ENCODE measurements around the gene FBXO3. TPM values are rescaled to one million over a fixed set of nuclear protein-coding genes. Genes with fewer than 3 reads are reported as not detected.

FBXO3 gene
- total RNA-seq, 3 donors from 2014 or later: 14.4 to 16.2 (median 14.8) TPM

DNA sequence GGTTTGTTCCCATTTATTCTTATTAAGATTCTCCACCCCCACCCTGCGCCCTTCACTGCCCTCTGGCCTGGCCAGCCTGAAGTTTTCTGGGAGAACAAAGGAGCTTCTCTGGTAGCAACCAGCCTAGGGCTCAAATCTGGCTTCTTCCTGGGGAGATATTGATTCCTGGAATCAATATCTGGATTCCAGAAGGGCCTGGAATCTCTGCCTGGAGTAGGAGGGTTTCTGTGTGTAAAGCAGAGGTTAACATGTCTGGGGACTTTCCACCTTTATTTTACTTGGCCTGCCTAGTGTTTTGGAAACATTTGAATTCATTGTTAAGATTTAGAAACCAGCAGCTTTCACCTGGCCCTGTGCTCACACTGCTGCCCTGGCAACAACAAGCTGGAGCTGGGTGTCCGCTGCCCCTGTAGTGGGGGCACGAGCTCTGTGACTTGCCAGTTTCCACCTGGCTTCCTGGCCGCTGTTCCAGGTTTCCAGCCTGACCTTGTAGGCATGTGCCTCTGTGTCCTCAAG lies 79.2 kb downstream of the FBXO3 start:
- peaks cover 6% of the 10 kb centered on the region for H3K4me1 Mint-ChIP-seq (ENCODE audit: low read depth)
- no peaks in the 10 kb centered on the region for H3K9me3 Mint-ChIP-seq
- ATAC-seq (no peak), DNase-seq (no peak)
- peaks cover 18% of the 10 kb centered on the region for H3K27me3 Mint-ChIP-seq (ENCODE audit: low read depth)
- no peaks in the 10 kb centered on the region for H3K36me3 Mint-ChIP-seq (ENCODE audit: insufficient read depth)
- no peak overlapping the region for H3K4me3 Mint-ChIP-seq

GRCh38 chr11:33694346-33695050 lies 79.8 kb downstream of the FBXO3 start:
- ATAC-seq (no peak), DNase-seq (no peak)
- no peaks in the 10 kb centered on the region for H3K36me3 Mint-ChIP-seq (ENCODE audit: insufficient read depth)
- H3K9me3 Mint-ChIP-seq: no peaks in the 10 kb centered on the region
- H3K27me3 Mint-ChIP-seq (ENCODE audit: low read depth): peaks cover 18% of the 10 kb centered on the region
- no peak overlapping the region for H3K4me3 Mint-ChIP-seq
- peaks cover 2% of the 10 kb centered on the region for H3K4me1 Mint-ChIP-seq (ENCODE audit: low read depth)

- no peak for ATAC-seq
- Mint-ChIP-seq H3K27me3 (ENCODE audit: low read depth) (peaks cover 13% of the 10 kb centered on the region), H3K4me3 (no peak overlapping the region), H3K9me3 (peaks cover under 1% of the 10 kb centered on the region), H3K4me1 (ENCODE audit: low read depth) (peaks cover 2% of the 10 kb centered on the region), H3K36me3 (ENCODE audit: insufficient read depth) (no peaks in the 10 kb centered on the region)
- no peak for DNase-seq
Measured at GRCh38 chr11:33692541-33692940, 81.8 kb downstream of the FBXO3 start.

- peaks cover 4% of the 10 kb centered on the region for H3K9me3 Mint-ChIP-seq
- peaks cover 14% of the 10 kb centered on the region for H3K27me3 Mint-ChIP-seq (ENCODE audit: low read depth)
- DNase-seq: no peak
- ATAC-seq: no peak
- H3K36me3 Mint-ChIP-seq (ENCODE audit: insufficient read depth): no peaks in the 10 kb centered on the region
- no peak overlapping the region for H3K4me3 Mint-ChIP-seq
- H3K4me1 Mint-ChIP-seq (ENCODE audit: low read depth): peaks cover 2% of the 10 kb centered on the region
Measured at GRCh38 chr11:33692013-33692504, 82.3 kb downstream of the FBXO3 start.

- ATAC-seq (no peak), DNase-seq (no peak)
- H3K4me1 Mint-ChIP-seq (ENCODE audit: low read depth): peaks cover under 1% of the 10 kb centered on the region
- no peak overlapping the region for H3K4me3 Mint-ChIP-seq
- H3K27me3 Mint-ChIP-seq (ENCODE audit: low read depth): peaks cover 9% of the 10 kb centered on the region
- H3K36me3 Mint-ChIP-seq (ENCODE audit: insufficient read depth): no peaks in the 10 kb centered on the region
- H3K9me3 Mint-ChIP-seq: peaks cover 4% of the 10 kb centered on the region
Measured at GRCh38 chr11:33691066-33691864, 83.1 kb downstream of the FBXO3 start.

Other genes with a start within 250 kb of the FBXO3 start
- not detected for gene C11orf91, start 73.7 kb downstream of the FBXO3 start, total RNA-seq
- gene CD59, start 38.1 kb downstream of the FBXO3 start, total RNA-seq: 10 to 100 TPM; 27.8 to 44.8 (median 30.0) TPM
- gene LMO2, start 117.6 kb upstream of the FBXO3 start, total RNA-seq: under 1 TPM; 0.18 to 0.57 (median 0.38) TPM